GM12878 (cell line): ENCODE measurements around the gene CLN6. TPM values are rescaled to one million over a fixed set of nuclear protein-coding genes. Genes with fewer than 3 reads are reported as not detected.
A peak's percentile ranks its signal among the peaks of the same experiment; 100 is the strongest.

Experiments used
- ATAC-seq: fragments of 200-7000 bp; cut with Tn5 transposase; 3 replicates; pipeline ENCODE4 v1.9.1; 2020; ENCODE audit warnings: mild to moderate bottlenecking, moderate library complexity
- BruUV-seq: library from RNA; stranded (reverse); fragments of 400-500 nt; replicated peaks from 2 replicates; lab custom pipeline; 2021; lab: Mats Ljungman, UMichigan
- CTCF ChIA-PET: fragments of 300-600 bp; sonication (Branson Sonifier 250); formaldehyde crosslinking; extraction: SDS; loops from one replicate; lab custom pipeline; 2021; ENCODE audit warnings: inconsistent platforms; lab: Yijun Ruan, JAX
- POLR2A ChIA-PET: fragments of 350-600 bp; formaldehyde crosslinking; extraction: SDS; loops from one replicate; lab custom pipeline; 2021; ENCODE audit warnings: inconsistent platforms; lab: Charles Lee
- RAD21 ChIA-PET: fragments of 300-600 bp; sonication (Branson Sonifier 250); formaldehyde crosslinking; loops from one replicate; lab custom pipeline; 2023; ENCODE audit warnings: antibody characterized with exemption; ENCODE audit not compliant: unreplicated experiment; lab: Charles Lee
- SMC1A ChIA-PET: fragments of 300-600 bp; sonication (Branson Sonifier 250); formaldehyde crosslinking; loops from one replicate; lab custom pipeline; 2023; ENCODE audit not compliant: unreplicated experiment, uncharacterized antibody; lab: Charles Lee
- DNase-seq: peaks from one replicate; pipeline ENCODE4 v3.0.0-alpha.2; 2011; ENCODE audit warnings: low read depth, low spot score
- FAIRE-seq: peaks from 3 replicates; lab custom pipeline; 2011; peaks lifted over from hg19 to GRCh38; lab: Jason Lieb, UNC
- H2AFZ ChIP-seq: 2 replicates; pipeline ENCODE4 v1.6.0; 2011; ENCODE audit warnings: low read depth, low read length, control low read depth; ENCODE audit not compliant: control insufficient read depth
- H3K27ac ChIP-seq: 2 replicates; pipeline ENCODE4 v1.5.1; 2011; ENCODE audit warnings: control low read depth; ENCODE audit not compliant: control insufficient read depth, insufficient read depth
- H3K27me3 ChIP-seq, 2 experiments: replicated peaks in 1 of 2; 2 replicates each; pipeline versions ENCODE4 v1.6.0 to v1.6.1; 2011; ENCODE audit warnings: low read length in 1 of 2; ENCODE audit not compliant: control insufficient read depth in 2 of 2, insufficient read depth in 2 of 2
- H3K36me3 ChIP-seq, 2 experiments: 2 replicates each; pipeline ENCODE4 v1.5.1; 2011; ENCODE audit warnings: low read length in 1 of 2; ENCODE audit not compliant: control insufficient read depth in 2 of 2, insufficient read depth in 2 of 2
- H3K4me1 ChIP-seq: 2 replicates; pipeline ENCODE4 v1.6.1; 2011; ENCODE audit warnings: mild to moderate bottlenecking, low read length, moderate library complexity, mixed read lengths; ENCODE audit not compliant: control insufficient read depth, insufficient read depth
- H3K4me2 ChIP-seq: 2 replicates; pipeline ENCODE4 v1.6.0; 2011; ENCODE audit warnings: control low read depth; ENCODE audit not compliant: control insufficient read depth, insufficient read depth
- H3K4me3 ChIP-seq: fragments of 200-600 bp; sonication (generic); 2 replicates; pipeline ENCODE4 v1.5.1; 2016
- H3K79me2 ChIP-seq: 2 replicates; pipeline ENCODE4 v1.6.0; 2011; ENCODE audit warnings: low read length; ENCODE audit not compliant: control insufficient read depth, insufficient read depth
- H3K9ac ChIP-seq: 2 replicates; pipeline ENCODE4 v1.8.0; 2011; ENCODE audit warnings: low read length, control low read depth, mixed read lengths; ENCODE audit not compliant: control insufficient read depth, insufficient read depth
- H3K9me3 ChIP-seq: replicated peaks from 3 replicates; pipeline ENCODE4 v1.5.1; 2011; ENCODE audit warnings: mild to moderate bottlenecking, low read length; ENCODE audit not compliant: control insufficient read depth, insufficient read depth
- H4K20me1 ChIP-seq: 2 replicates; pipeline ENCODE4 v1.6.0; 2011; ENCODE audit not compliant: control insufficient read depth, insufficient read depth
- CHD2 ChIP-seq: IDR thresholded peaks from 2 replicates; pipeline ENCODE4 v1.6.1; 2011; ENCODE audit warnings: low read depth, low read length, improper control_type of control experiment, borderline replicate concordance
- CREM ChIP-seq: IDR thresholded peaks from 2 replicates; pipeline ENCODE4 v1.6.1; 2014; ENCODE audit warnings: antibody characterized with exemption, low read depth
- EGR1 ChIP-seq, 2 experiments: IDR thresholded peaks; 1 replicate in 1 of 2; 2 replicates in 1 of 2; pipeline ENCODE4 v1.6.1; 2011 to 2012; ENCODE audit warnings: low read depth in 2 of 2, low read length in 2 of 2, borderline replicate concordance in 1 of 2, mild to moderate bottlenecking in 1 of 2, moderate library complexity in 1 of 2
- FOS ChIP-seq: IDR thresholded peaks from 3 replicates; pipeline ENCODE4 v1.6.1; 2011; ENCODE audit warnings: borderline replicate concordance; ENCODE audit not compliant: insufficient read length; ENCODE audit errors: extremely low read depth
- GABPA ChIP-seq: IDR thresholded peaks from 2 replicates; pipeline ENCODE4 v1.6.1; 2014; ENCODE audit warnings: antibody characterized with exemption, low read depth, mild to moderate bottlenecking, inconsistent platforms
- HCFC1 ChIP-seq: fragments of 150-350 bp; IDR thresholded peaks from 2 replicates; pipeline ENCODE4 v1.6.1; 2014; ENCODE audit warnings: low read length
- KDM1A ChIP-seq: fragments of 200-600 bp; sonication (generic); IDR thresholded peaks from 2 replicates; pipeline ENCODE4 v1.6.1; 2016; ENCODE audit warnings: borderline replicate concordance
- MTA2 ChIP-seq: fragments of 450-650 bp; IDR thresholded peaks from 2 replicates; pipeline ENCODE4 v1.6.1; 2016; ENCODE audit warnings: low read depth, mild to moderate bottlenecking, moderate library complexity
- NBN ChIP-seq: fragments of 450-650 bp; IDR thresholded peaks from 2 replicates; pipeline ENCODE4 v1.6.1; 2016
- POU2F2 ChIP-seq: IDR thresholded peaks from 3 replicates; pipeline ENCODE4 v1.6.1; 2011; ENCODE audit warnings: low read depth, mild to moderate bottlenecking, low read length, borderline replicate concordance
- SREBF1 ChIP-seq: IDR thresholded peaks from 2 replicates; pipeline ENCODE4 v1.6.1; 2012; ENCODE audit warnings: mild to moderate bottlenecking, low read length
- STAT1 ChIP-seq: fragments of 450-650 bp; conservative IDR thresholded peaks from 2 replicates; pipeline ENCODE4 v1.6.1; 2014; ENCODE audit warnings: antibody characterized with exemption, mild to moderate bottlenecking
- TCF12 ChIP-seq: IDR thresholded peaks from 2 replicates; pipeline ENCODE4 v1.6.1; 2011; ENCODE audit warnings: low read depth, mild to moderate bottlenecking, low read length
- ZBED1 ChIP-seq: IDR thresholded peaks from 2 replicates; pipeline ENCODE4 v1.6.1; 2016; ENCODE audit warnings: borderline replicate concordance
- ZBTB33 ChIP-seq: fragments of 450-650 bp; IDR thresholded peaks from 2 replicates; pipeline ENCODE4 v1.6.1; 2017; ENCODE audit warnings: mild to moderate bottlenecking
- ZNF384 ChIP-seq: IDR thresholded peaks from 2 replicates; pipeline ENCODE4 v1.6.1; 2012; ENCODE audit warnings: low read depth, mild to moderate bottlenecking, low read length, improper control_type of control experiment, borderline replicate concordance
- WGBS: methylation state at CpG from one replicate; pipeline ENCODE4 v1.1.6; 2016; ENCODE audit warnings: low lambda C conversion rate; ENCODE audit not compliant: insufficient replicate concordance, insufficient coverage; ENCODE audit errors: missing lambda C conversion rate; 5-methylcytosine and 5-hydroxymethylcytosine counted together
- in situ Hi-C: fragments of 300-500 bp; cut with MboI; formaldehyde crosslinking; loops from 9 replicates; pipeline ENCODE4 v1.14.3; 2018; ENCODE audit warnings: mixed read lengths
- intact Hi-C: fragments of 100-400 bp; cut with micrococcal nuclease; formaldehyde crosslinking; loops from one replicate; pipeline ENCODE4 v1.14.2; 2022; ENCODE audit not compliant: unreplicated experiment
- polyA plus RNA-seq, 11 experiments: library from polyadenylated mRNA; depleted of rRNA in 4 of 11; unstranded in 6 of 11; stranded (reverse) in 5 of 11; fragments of >200 nt; fragmentation: Nextera tagmentation in 4 of 11; fragmentation: Illumina TruSeq in 1 of 11; extraction: Ambion mirVana in 4 of 11; extraction: Trizol in 1 of 11; gene quantifications; 1 replicate in 1 of 11; 2 replicates in 10 of 11; pipeline versions ENCODE4 v1.2.1 to v1.2.3, GENCODE V29; 2011 to 2016; ENCODE audit warnings: inconsistent platforms in 2 of 11, missing spikeins in 2 of 11, low read depth in 1 of 11
- total RNA-seq, 4 experiments: library from RNA; depleted of rRNA in 3 of 4; stranded (reverse); fragments of >200 nt in 3 of 4; fragmentation: Illumina TruSeq in 1 of 4; extraction: Trizol in 1 of 4; gene quantifications; 2 replicates each; pipeline versions ENCODE4 v1.2.1 to v1.2.3, GENCODE V29; 2013 to 2021
- TF ChIP-seq, protein P1 (sequence below): IDR thresholded peaks from 2 replicates; pipeline ENCODE4 v1.6.1; 2011; ENCODE audit warnings: borderline replicate concordance, low read depth, mild to moderate bottlenecking, moderate library complexity, mixed read lengths, low read length; ENCODE audit not compliant: insufficient read depth; ENCODE audit errors: extremely low read length
- TF ChIP-seq, protein P2 (sequence below): fragments of 450-650 bp; IDR thresholded peaks from 2 replicates; pipeline ENCODE4 v1.6.1; 2017; ENCODE audit warnings: borderline replicate concordance
- TF ChIP-seq, protein P3 (sequence below): IDR thresholded peaks from 2 replicates; pipeline ENCODE4 v1.6.1; 2011; ENCODE audit warnings: low read depth, low read length, improper control_type of control experiment, borderline replicate concordance

The CLN6 gene
- total and polyA plus RNA-seq, 10 of the 15 experiments (the other 5 are each of a cell fraction or from before 2014, with no cell fraction given) = 0.74 to 69.0 (median 30.3) TPM

- SMC1A ChIA-PET = interaction anchor here (1.1 to 1.3 kb wide), 2 partner anchors 56 to 347 kb away, joined by 3 to 4 read pairs; no protein-coding TSS in a partner anchor
- CTCF ChIA-PET = interaction anchor here (0.7 to 1.7 kb wide), 4 partner anchors 14 to 373 kb away, joined by 3 read pairs; no protein-coding TSS in a partner anchor
- DNase-seq = no peak
- Histone ChIP-seq H3K27me3 (no peaks in the 10 kb centered on the region), H3K4me1 (peaks cover 20% of the 10 kb centered on the region), H4K20me1 (no peaks in the 10 kb centered on the region), H3K9me3 (no peaks in the 10 kb centered on the region), H3K79me2 (peaks cover 2% of the 10 kb centered on the region), H3K4me2 (no peak overlapping the region), H3K27ac (no peak overlapping the region), H2AFZ (no peak overlapping the region), H3K36me3 (peaks cover 10 to 23% of the 10 kb centered on the region in 2 experiments; a peak in 3 of 4 replicates), H3K9ac (no peak overlapping the region), H3K4me3 (no peak overlapping the region)
- FAIRE-seq = no peak
- BruUV-seq = no TSS peak
- in situ Hi-C loops = no loop called here
- RAD21 ChIA-PET = interaction anchor here (1.6 kb wide), 1 partner anchor 348 kb away, joined by 4 read pairs; no protein-coding TSS in a partner anchor
- peak; percentile 86 for ATAC-seq
- WGBS = 54% methylated on average over 16 of the region's 23 CpGs
- POLR2A ChIA-PET = interaction anchor here (0.5 to 1.0 kb wide), 3 partner anchors 13 to 350 kb away, joined by 3 to 9 read pairs (median 5); no protein-coding TSS in a partner anchor
- intact Hi-C loops = no loop called here
- TF ChIP-seq, protein P1, sequence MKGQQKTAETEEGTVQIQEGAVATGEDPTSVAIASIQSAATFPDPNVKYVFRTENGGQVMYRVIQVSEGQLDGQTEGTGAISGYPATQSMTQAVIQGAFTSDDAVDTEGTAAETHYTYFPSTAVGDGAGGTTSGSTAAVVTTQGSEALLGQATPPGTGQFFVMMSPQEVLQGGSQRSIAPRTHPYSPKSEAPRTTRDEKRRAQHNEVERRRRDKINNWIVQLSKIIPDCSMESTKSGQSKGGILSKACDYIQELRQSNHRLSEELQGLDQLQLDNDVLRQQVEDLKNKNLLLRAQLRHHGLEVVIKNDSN = no peak
- peak; percentile 96 for TF ChIP-seq ZBTB33
- TF ChIP-seq NBN = no peak
- no peak for TF ChIP-seq CREM
- TF ChIP-seq KDM1A = no peak
- no peak for TF ChIP-seq STAT1
- no peak for TF ChIP-seq GABPA
- TF ChIP-seq HCFC1 = no peak
- no peak for TF ChIP-seq FOS
- TF ChIP-seq, protein P2, sequence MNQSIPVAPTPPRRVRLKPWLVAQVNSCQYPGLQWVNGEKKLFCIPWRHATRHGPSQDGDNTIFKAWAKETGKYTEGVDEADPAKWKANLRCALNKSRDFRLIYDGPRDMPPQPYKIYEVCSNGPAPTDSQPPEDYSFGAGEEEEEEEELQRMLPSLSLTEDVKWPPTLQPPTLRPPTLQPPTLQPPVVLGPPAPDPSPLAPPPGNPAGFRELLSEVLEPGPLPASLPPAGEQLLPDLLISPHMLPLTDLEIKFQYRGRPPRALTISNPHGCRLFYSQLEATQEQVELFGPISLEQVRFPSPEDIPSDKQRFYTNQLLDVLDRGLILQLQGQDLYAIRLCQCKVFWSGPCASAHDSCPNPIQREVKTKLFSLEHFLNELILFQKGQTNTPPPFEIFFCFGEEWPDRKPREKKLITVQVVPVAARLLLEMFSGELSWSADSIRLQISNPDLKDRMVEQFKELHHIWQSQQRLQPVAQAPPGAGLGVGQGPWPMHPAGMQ = no peak
- no peak for TF ChIP-seq TCF12
- no peak for TF ChIP-seq ZBED1
- no peak for TF ChIP-seq MTA2
- TF ChIP-seq CHD2 = peak; percentile 41; the same call in 1 of the 2 replicates
- TF ChIP-seq POU2F2 = no peak
- TF ChIP-seq SREBF1 = no peak
- TF ChIP-seq, protein P3, sequence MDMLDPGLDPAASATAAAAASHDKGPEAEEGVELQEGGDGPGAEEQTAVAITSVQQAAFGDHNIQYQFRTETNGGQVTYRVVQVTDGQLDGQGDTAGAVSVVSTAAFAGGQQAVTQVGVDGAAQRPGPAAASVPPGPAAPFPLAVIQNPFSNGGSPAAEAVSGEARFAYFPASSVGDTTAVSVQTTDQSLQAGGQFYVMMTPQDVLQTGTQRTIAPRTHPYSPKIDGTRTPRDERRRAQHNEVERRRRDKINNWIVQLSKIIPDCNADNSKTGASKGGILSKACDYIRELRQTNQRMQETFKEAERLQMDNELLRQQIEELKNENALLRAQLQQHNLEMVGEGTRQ = no peak
- peak in 1 of 2 experiments; percentile 81; a peak in 2 of 3 replicates for TF ChIP-seq EGR1 (IDR thresholded peaks at IDR 0.05; ENCODE audit: borderline replicate concordance in 1 of 2, low read depth in 2 of 2, low read length in 2 of 2)
- no peak for TF ChIP-seq ZNF384
Measured at GRCh38 chr15:68210821-68211655, 18.5 kb downstream of the CLN6 start.
